GF-D8 (cell line): ENCODE measurements around the gene SPTLC1.

Source experiments
- DNase-seq: peaks from one replicate; lab custom pipeline; 2025; lab: John Stamatoyannopoulos, UW

SPTLC1 gene

GRCh38 chr9:92094655-92095054, 20.6 kb downstream of the SPTLC1 start:
- DNase-seq = no peak

GRCh38 chr9:92077888-92078287, 37.3 kb downstream of the SPTLC1 start:
- DNase-seq = no peak

- DNase-seq = no peak
Observed at GRCh38 chr9:92071634-92072033, 43.6 kb downstream of the SPTLC1 start.

GRCh38 chr9:92066168-92066567, 49.0 kb downstream of the SPTLC1 start:
- DNase-seq = no peak

- no peak for DNase-seq
Observed at GRCh38 chr9:92064711-92065110, 50.5 kb downstream of the SPTLC1 start.

- DNase-seq = no peak
Observed at GRCh38 chr9:92061184-92061583, 54.0 kb downstream of the SPTLC1 start.

- DNase-seq = no peak
Observed at GRCh38 chr9:92059661-92060060, 55.6 kb downstream of the SPTLC1 start.

GRCh38 chr9:92058723-92059444, 56.3 kb downstream of the SPTLC1 start:
- no peak for DNase-seq

- no peak for DNase-seq
Observed at GRCh38 chr9:92058026-92058425, 57.2 kb downstream of the SPTLC1 start.

GRCh38 chr9:92057226-92057625, 58.0 kb downstream of the SPTLC1 start:
- DNase-seq = no peak

GRCh38 chr9:92055624-92056023, 59.6 kb downstream of the SPTLC1 start:
- DNase-seq = no peak

- DNase-seq = no peak
Observed at GRCh38 chr9:92048924-92049625, 66.1 kb downstream of the SPTLC1 start.

GRCh38 chr9:92047500-92047899, 67.7 kb downstream of the SPTLC1 start:
- no peak for DNase-seq

GRCh38 chr9:92046676-92047075, 68.5 kb downstream of the SPTLC1 start:
- DNase-seq = no peak

GRCh38 chr9:92044936-92045335, 70.3 kb downstream of the SPTLC1 start:
- DNase-seq = no peak

- DNase-seq = no peak
Observed at GRCh38 chr9:92043002-92043401, 72.2 kb downstream of the SPTLC1 start.

- DNase-seq = no peak
Observed at GRCh38 chr9:92042260-92042659, 73.0 kb downstream of the SPTLC1 start.

GRCh38 chr9:92036756-92037155, 78.5 kb downstream of the SPTLC1 start:
- no peak for DNase-seq

- DNase-seq = no peak
Observed at GRCh38 chr9:92036411-92036746, 78.8 kb downstream of the SPTLC1 start.

GRCh38 chr9:92035687-92036410, 79.4 kb downstream of the SPTLC1 start:
- DNase-seq = no peak

GRCh38 chr9:92035146-92035545, 80.1 kb downstream of the SPTLC1 start:
- no peak for DNase-seq

- DNase-seq = no peak
Observed at GRCh38 chr9:92033991-92034390, 81.2 kb downstream of the SPTLC1 start.

GRCh38 chr9:92033307-92033706, 81.9 kb downstream of the SPTLC1 start:
- DNase-seq = no peak
